DOHH2 (cell line): ENCODE measurements around the gene PTP4A2.

ENCODE experiments used
- EZH2phosphoT487 ChIP-seq: fragments of 200-600 bp; sonication (generic); IDR thresholded peaks from 2 replicates; pipeline ENCODE4 v1.6.1; 2017; ENCODE audit warnings: borderline replicate concordance, mild to moderate bottlenecking, antibody characterized with exemption, low read length, moderate library complexity, mixed read lengths
- TF ChIP-seq, protein P1 (sequence below): fragments of 200-600 bp; sonication (generic); IDR thresholded peaks from one replicate; pipeline ENCODE4 v1.5.1; 2014; ENCODE audit warnings: antibody characterized with exemption, mild to moderate bottlenecking, low read depth, low read length; ENCODE audit not compliant: poor library complexity, severe bottlenecking

DNA sequence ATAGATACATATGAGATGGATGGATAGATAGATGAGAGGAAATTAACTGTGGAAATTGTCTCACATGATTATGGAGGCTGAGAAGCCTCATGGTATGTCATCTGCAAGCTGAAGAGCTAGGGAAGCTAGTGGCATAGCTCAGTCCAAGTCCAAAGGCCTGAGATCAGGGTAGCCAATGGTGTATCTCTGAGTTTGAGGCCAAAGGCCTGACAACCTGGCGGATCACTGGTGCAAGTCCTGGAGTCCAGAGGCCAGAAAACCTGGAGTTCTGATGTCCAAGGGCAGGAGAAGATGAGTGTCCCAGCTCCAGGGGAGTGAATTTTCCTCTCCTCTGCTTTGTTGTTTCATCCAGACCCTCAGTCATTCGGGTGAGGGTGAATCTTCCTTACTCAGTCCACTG, 78.4 kb downstream of the PTP4A2 start:
- TF ChIP-seq, protein P1, sequence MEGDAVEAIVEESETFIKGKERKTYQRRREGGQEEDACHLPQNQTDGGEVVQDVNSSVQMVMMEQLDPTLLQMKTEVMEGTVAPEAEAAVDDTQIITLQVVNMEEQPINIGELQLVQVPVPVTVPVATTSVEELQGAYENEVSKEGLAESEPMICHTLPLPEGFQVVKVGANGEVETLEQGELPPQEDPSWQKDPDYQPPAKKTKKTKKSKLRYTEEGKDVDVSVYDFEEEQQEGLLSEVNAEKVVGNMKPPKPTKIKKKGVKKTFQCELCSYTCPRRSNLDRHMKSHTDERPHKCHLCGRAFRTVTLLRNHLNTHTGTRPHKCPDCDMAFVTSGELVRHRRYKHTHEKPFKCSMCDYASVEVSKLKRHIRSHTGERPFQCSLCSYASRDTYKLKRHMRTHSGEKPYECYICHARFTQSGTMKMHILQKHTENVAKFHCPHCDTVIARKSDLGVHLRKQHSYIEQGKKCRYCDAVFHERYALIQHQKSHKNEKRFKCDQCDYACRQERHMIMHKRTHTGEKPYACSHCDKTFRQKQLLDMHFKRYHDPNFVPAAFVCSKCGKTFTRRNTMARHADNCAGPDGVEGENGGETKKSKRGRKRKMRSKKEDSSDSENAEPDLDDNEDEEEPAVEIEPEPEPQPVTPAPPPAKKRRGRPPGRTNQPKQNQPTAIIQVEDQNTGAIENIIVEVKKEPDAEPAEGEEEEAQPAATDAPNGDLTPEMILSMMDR, result no peak
- TF ChIP-seq EZH2phosphoT487, result no peak
